Measurements from ENCODE around the gene CXCL13.
"Not testable (repeated sequence)": the region's sequence is repeated elsewhere in the genome, so short reads cannot be mapped to it uniquely, and the experiment has no call there.

Gene CXCL13

GRCh38 chr4:77636902-77637301 is 31.3 kb downstream of the CXCL13 start:
- Mint-ChIP-seq H3K27me3 (ENCODE audit: low read depth) (no peaks in the 10 kb centered on the region), H3K36me3 (ENCODE audit: low read depth) (no peaks in the 10 kb centered on the region), H3K4me1 (no peaks in the 10 kb centered on the region), H3K4me3 (no peak overlapping the region), H3K9me3 (peaks cover 19% of the 10 kb centered on the region), H3K27ac (no peak overlapping the region)
- TF ChIP-seq CTCF (IDR thresholded peaks at IDR 0.05; ENCODE audit: unreplicated experiment in 3 of 3) = no peak

GRCh38 chr4:77644069-77644468 is 38.4 kb downstream of the CXCL13 start:
- H3K4me3 Mint-ChIP-seq = not testable (repeated sequence)
- H3K9me3 Mint-ChIP-seq = peaks cover 41% of the 10 kb centered on the region

GRCh38 chr4:77650787-77651186 is 45.2 kb downstream of the CXCL13 start:
- no peak overlapping the region for H3K27ac Mint-ChIP-seq
- H3K9me3 Mint-ChIP-seq = peaks cover 19% of the 10 kb centered on the region
- no peaks in the 10 kb centered on the region for H3K36me3 Mint-ChIP-seq (ENCODE audit: low read depth)
- H3K4me3 Mint-ChIP-seq = no peak overlapping the region
- peaks cover 26% of the 10 kb centered on the region for H3K4me1 Mint-ChIP-seq
- H3K27me3 Mint-ChIP-seq (ENCODE audit: low read depth) = no peaks in the 10 kb centered on the region
- no peak for TF ChIP-seq CTCF (IDR thresholded peaks at IDR 0.05; ENCODE audit: unreplicated experiment in 3 of 3)

More at GRCh38 chr4:77644069-77644468, 38.4 kb downstream of the CXCL13 start:
- H3K27ac Mint-ChIP-seq; H3K27me3 Mint-ChIP-seq (ENCODE audit: low read depth); H3K36me3 Mint-ChIP-seq (ENCODE audit: low read depth); H3K4me1 Mint-ChIP-seq: not testable (repeated sequence)

GRCh38 chr4:77651820-77652219 is 46.2 kb downstream of the CXCL13 start:
- Mint-ChIP-seq H3K4me3 (no peak overlapping the region), H3K9me3 (peaks cover 15% of the 10 kb centered on the region), H3K27me3 (ENCODE audit: low read depth) (no peaks in the 10 kb centered on the region), H3K36me3 (ENCODE audit: low read depth) (no peaks in the 10 kb centered on the region), H3K27ac (peak overlapping the region in 1 of 3 experiments; percentile 22), H3K4me1 (peaks cover 26% of the 10 kb centered on the region)
- TF ChIP-seq CTCF (IDR thresholded peaks at IDR 0.05; ENCODE audit: unreplicated experiment in 3 of 3) = no peak

- no peak for TF ChIP-seq CTCF (IDR thresholded peaks at IDR 0.05; ENCODE audit: unreplicated experiment in 3 of 3)
- H3K36me3 Mint-ChIP-seq (ENCODE audit: low read depth) = no peaks in the 10 kb centered on the region
- no peak overlapping the region for H3K4me3 Mint-ChIP-seq
Measured at GRCh38 chr4:77652237-77652897, 46.7 kb downstream of the CXCL13 start.

GRCh38 chr4:77653162-77653758 is 47.6 kb downstream of the CXCL13 start:
- Mint-ChIP-seq H3K27ac (no peak overlapping the region), H3K4me1 (peaks cover 26% of the 10 kb centered on the region), H3K4me3 (no peak overlapping the region), H3K9me3 (peaks cover 12% of the 10 kb centered on the region), H3K27me3 (ENCODE audit: low read depth) (no peaks in the 10 kb centered on the region), H3K36me3 (ENCODE audit: low read depth) (no peaks in the 10 kb centered on the region)
- TF ChIP-seq CTCF (IDR thresholded peaks at IDR 0.05; ENCODE audit: unreplicated experiment in 3 of 3) = no peak

More at GRCh38 chr4:77652237-77652897, 46.7 kb downstream of the CXCL13 start:
- Mint-ChIP-seq H3K27me3 (ENCODE audit: low read depth) (no peaks in the 10 kb centered on the region), H3K9me3 (peaks cover 12% of the 10 kb centered on the region), H3K4me1 (peaks cover 26% of the 10 kb centered on the region), H3K27ac (peak overlapping the region in 1 of 3 experiments; percentile 22)

GRCh38 chr4:77660318-77660717 is 54.7 kb downstream of the CXCL13 start:
- not testable (repeated sequence) for H3K4me1 Mint-ChIP-seq; H3K4me3 Mint-ChIP-seq; H3K36me3 Mint-ChIP-seq (ENCODE audit: low read depth); H3K27ac Mint-ChIP-seq; H3K27me3 Mint-ChIP-seq (ENCODE audit: low read depth)
- peaks cover 12% of the 10 kb centered on the region for H3K9me3 Mint-ChIP-seq
